ENCODE results near the gene TIMM21. TPM values are rescaled to one million over a fixed set of nuclear protein-coding genes. Genes with fewer than 3 reads are reported as not detected.

The TIMM21 gene
- total RNA-seq, 1 donor from 2014 or later: 28.4 TPM

DNA sequence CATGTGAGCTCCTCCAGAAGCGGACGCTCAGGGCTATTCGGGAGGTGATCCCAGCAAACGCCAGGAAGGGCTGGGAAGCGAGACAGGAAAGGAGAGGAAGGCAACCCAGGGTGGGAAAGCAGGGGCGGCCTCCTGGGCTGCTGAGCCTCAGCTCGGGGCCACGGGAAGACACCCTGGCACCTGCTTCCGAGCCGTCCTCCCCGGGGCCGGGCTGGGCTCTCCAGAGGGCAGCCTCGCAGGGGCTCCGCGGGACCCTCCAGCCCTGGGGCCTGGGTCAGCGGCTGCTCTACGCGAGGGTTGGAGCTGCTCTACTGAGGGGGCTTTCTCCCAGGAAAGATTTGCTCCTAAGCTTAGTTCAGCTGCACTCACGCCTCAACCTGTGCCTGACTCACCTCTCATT, 34.0 kb downstream of the TIMM21 start:
- Histone ChIP-seq H2AFZ (replicated peaks) (no peak overlapping the region), H3K27ac (no peak overlapping the region), H3K9ac (no peak overlapping the region), H3K4me2 (no peak overlapping the region), H3K27me3 (no peaks in the 10 kb centered on the region), H3F3A (ENCODE audit: low read depth) (no peaks in the 10 kb centered on the region), H3K9me3 (ENCODE audit: low read depth) (no peaks in the 10 kb centered on the region), H3K36me3 (no peaks in the 10 kb centered on the region), H3K79me2 (ENCODE audit: low read depth) (no peaks in the 10 kb centered on the region), H4K20me1 (ENCODE audit: low read depth) (no peaks in the 10 kb centered on the region), H3K4me3 (no peak overlapping the region), H3K4me1 (peaks cover 16% of the 10 kb centered on the region)
- DNase-seq (ENCODE audit: low spot score): no peak
- Mint-ChIP-seq H3K27me3 (ENCODE audit: insufficient read depth, low read depth) (no peaks in the 10 kb centered on the region), H3K4me3 (no peak overlapping the region), H3K27ac (no peak overlapping the region), H3K36me3 (no peaks in the 10 kb centered on the region), H3K4me1 (peaks cover 3% of the 10 kb centered on the region), H3K9me3 (peaks cover 2% of the 10 kb centered on the region)
- no peak for TF ChIP-seq CTCF (IDR thresholded peaks at IDR 0.05)
- no peak for TF ChIP-seq EZH2phosphoT487 (IDR thresholded peaks at IDR 0.05)
- no peak for TF ChIP-seq EZH2 (IDR thresholded peaks at IDR 0.05)

DNA sequence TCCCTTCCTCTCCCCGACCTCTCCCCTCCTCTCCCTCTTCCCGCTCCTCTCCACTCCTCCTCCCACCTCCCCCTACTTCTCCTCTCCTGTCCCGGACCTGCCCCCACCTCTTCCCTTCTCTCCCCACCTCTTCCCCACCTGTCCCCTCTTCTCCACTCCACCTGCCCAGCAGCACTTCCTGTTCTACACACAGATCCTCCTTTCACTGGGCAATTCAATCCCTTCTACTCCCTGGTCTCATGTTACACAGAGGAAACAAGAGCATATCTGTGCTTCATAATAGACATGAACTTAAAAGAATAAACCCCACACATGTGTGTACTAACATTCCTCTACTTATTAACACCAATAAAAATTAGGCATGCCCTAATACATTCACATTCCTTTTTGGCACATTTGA, 34.8 kb downstream of the TIMM21 start:
- Mint-ChIP-seq H3K4me3 (no peak overlapping the region), H3K9me3 (peaks cover 2% of the 10 kb centered on the region)

DNA sequence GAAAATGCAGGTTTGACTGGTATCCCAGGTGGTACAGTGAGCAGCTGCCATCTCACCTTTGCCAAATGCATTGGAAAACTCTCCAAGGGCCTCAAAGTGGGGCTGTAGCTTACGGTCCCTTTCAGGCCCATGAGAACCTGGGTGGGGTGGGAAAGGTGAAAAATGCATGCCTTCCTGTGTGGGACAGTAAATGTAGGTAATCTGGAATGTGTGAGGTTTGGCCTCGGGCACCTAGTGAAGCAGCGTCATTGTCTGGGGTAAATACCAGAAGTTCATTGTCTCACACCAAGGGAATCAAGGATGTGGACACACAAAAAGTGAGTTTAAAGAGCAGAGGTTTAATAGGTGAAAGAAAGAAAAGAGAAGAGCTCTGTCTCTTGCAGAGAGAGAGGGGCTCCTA, 36.6 kb downstream of the TIMM21 start:
- peaks cover 16% of the 10 kb centered on the region for H3K4me1 ChIP-seq
- no peak overlapping the region for H3K9ac ChIP-seq
- H3K27ac Mint-ChIP-seq: no peak overlapping the region
- no peaks in the 10 kb centered on the region for H4K20me1 ChIP-seq (ENCODE audit: low read depth)
- no peaks in the 10 kb centered on the region for H3K27me3 Mint-ChIP-seq (ENCODE audit: insufficient read depth, low read depth)
- no peak for DNase-seq (ENCODE audit: low spot score)
- H3K9me3 ChIP-seq (ENCODE audit: low read depth): no peaks in the 10 kb centered on the region
- no peak for TF ChIP-seq EZH2 (IDR thresholded peaks at IDR 0.05)
- H3K36me3 Mint-ChIP-seq: no peaks in the 10 kb centered on the region
- peaks cover 2% of the 10 kb centered on the region for H3K9me3 Mint-ChIP-seq
- no peaks in the 10 kb centered on the region for H3K27me3 ChIP-seq
- no peaks in the 10 kb centered on the region for H3K79me2 ChIP-seq (ENCODE audit: low read depth)
- H3K4me3 ChIP-seq: no peak overlapping the region
- H3K4me2 ChIP-seq: peak overlapping the region; percentile 16
- peaks cover 8% of the 10 kb centered on the region for H3K4me1 Mint-ChIP-seq
- no peak overlapping the region for H2AFZ ChIP-seq (replicated peaks)
- H3K36me3 ChIP-seq: no peaks in the 10 kb centered on the region
- H3F3A ChIP-seq (ENCODE audit: low read depth): no peaks in the 10 kb centered on the region
- no peak overlapping the region for H3K27ac ChIP-seq
- no peak overlapping the region for H3K4me3 Mint-ChIP-seq

More for the DNA sequence above, 34.8 kb downstream of the TIMM21 start:
- DNase-seq (ENCODE audit: low spot score): no peak
- no peak overlapping the region for H3K9ac ChIP-seq
- H3K27ac ChIP-seq: no peak overlapping the region
- no peak overlapping the region for H3K4me2 ChIP-seq
- TF ChIP-seq EZH2 (IDR thresholded peaks at IDR 0.05): no peak
- no peak for TF ChIP-seq CTCF (IDR thresholded peaks at IDR 0.05)
- no peak for TF ChIP-seq EZH2phosphoT487 (IDR thresholded peaks at IDR 0.05)
- H3K4me1 ChIP-seq: peaks cover 16% of the 10 kb centered on the region
- H3K36me3 Mint-ChIP-seq: no peaks in the 10 kb centered on the region
- H3K36me3 ChIP-seq: no peaks in the 10 kb centered on the region
- no peaks in the 10 kb centered on the region for H3K9me3 ChIP-seq (ENCODE audit: low read depth)
- no peak overlapping the region for H2AFZ ChIP-seq (replicated peaks)
- H3K27me3 Mint-ChIP-seq (ENCODE audit: insufficient read depth, low read depth): no peaks in the 10 kb centered on the region
- H3K79me2 ChIP-seq (ENCODE audit: low read depth): no peaks in the 10 kb centered on the region
- no peaks in the 10 kb centered on the region for H3K27me3 ChIP-seq
- no peak overlapping the region for H3K4me3 ChIP-seq
- no peak overlapping the region for H3K27ac Mint-ChIP-seq
- H4K20me1 ChIP-seq (ENCODE audit: low read depth): no peaks in the 10 kb centered on the region
- H3F3A ChIP-seq (ENCODE audit: low read depth): no peaks in the 10 kb centered on the region
- H3K4me1 Mint-ChIP-seq: peaks cover 3% of the 10 kb centered on the region

DNA sequence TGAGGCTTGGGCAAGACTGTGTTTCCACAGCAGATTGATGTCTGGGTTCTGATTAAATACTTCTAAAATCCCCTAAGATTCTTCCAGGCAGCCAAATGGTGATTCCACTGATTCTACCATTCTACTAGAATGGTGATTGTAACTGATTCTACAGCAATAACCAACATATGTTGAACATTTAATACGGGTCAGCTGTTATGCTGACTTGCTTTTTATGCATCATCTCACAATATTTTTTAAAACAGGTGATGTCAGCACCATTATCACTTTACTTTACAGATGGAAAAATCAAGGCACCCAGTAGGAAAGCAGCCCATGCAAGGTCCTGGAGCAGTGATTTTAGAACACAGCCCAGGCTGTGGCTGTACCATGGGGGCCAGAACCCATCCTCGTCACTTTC, 37.5 kb downstream of the TIMM21 start:
- H3K4me1 ChIP-seq: peaks cover 16% of the 10 kb centered on the region
- Mint-ChIP-seq H3K4me1 (peaks cover 8% of the 10 kb centered on the region), H3K27me3 (ENCODE audit: insufficient read depth, low read depth) (no peaks in the 10 kb centered on the region), H3K9me3 (no peaks in the 10 kb centered on the region), H3K27ac (no peak overlapping the region), H3K4me3 (no peak overlapping the region), H3K36me3 (no peaks in the 10 kb centered on the region)
- no peak overlapping the region for H2AFZ ChIP-seq (replicated peaks)
- no peak overlapping the region for H3K9ac ChIP-seq
- no peak for DNase-seq (ENCODE audit: low spot score)
- no peak overlapping the region for H3K4me2 ChIP-seq
- no peaks in the 10 kb centered on the region for H3K36me3 ChIP-seq
- H4K20me1 ChIP-seq (ENCODE audit: low read depth): no peaks in the 10 kb centered on the region
- TF ChIP-seq EZH2 (IDR thresholded peaks at IDR 0.05) (no peak), CTCF (IDR thresholded peaks at IDR 0.05) (no peak), EZH2phosphoT487 (IDR thresholded peaks at IDR 0.05) (no peak)
- H3K27ac ChIP-seq: no peak overlapping the region
- no peaks in the 10 kb centered on the region for H3K79me2 ChIP-seq (ENCODE audit: low read depth)
- H3K4me3 ChIP-seq: no peak overlapping the region
- no peaks in the 10 kb centered on the region for H3K9me3 ChIP-seq (ENCODE audit: low read depth)
- H3F3A ChIP-seq (ENCODE audit: low read depth): no peaks in the 10 kb centered on the region
- no peaks in the 10 kb centered on the region for H3K27me3 ChIP-seq
